ENCODE results near the gene GRID2IP.

Gene GRID2IP

DNA sequence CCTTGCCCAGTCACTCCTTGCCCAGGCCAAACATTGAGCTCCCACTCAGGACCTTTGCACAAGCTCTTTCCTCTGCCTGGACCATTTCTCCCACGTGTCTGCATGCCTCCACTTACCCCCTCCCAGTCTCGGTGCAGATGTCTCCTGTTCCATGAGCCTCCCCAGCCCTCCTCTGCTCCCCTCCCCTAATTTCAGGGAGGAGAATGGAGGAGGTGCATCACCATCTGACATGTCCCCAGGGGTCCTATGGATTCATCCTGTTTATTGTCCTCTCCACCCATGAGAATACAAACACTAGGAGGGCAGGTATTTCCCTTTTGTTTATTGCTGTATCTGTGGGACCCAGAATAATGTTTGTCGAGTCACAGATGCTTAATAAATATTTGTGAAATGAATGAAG is 8.6 kb upstream of the GRID2IP start:
- DNase-seq = no peak

DNA sequence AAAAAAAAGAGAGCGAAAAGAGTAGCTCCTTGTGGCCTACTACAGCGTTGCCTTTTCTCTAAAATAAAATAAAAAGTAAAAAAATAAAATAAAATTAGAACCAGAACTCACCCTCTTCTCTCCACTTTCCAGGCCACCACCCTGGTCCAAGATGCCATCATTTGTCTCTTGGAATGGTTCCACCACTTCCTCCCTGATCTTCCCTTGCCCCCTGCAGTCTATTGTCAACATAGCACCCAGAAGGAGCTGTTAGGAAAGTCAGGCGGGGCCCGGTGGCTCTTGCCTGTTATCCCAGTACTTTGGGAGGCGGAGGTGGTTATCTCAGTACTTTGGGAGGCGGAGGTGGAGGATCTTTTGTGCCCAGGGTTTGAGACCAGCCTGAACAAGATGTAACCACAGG is 7.6 kb upstream of the GRID2IP start:
- no peak for DNase-seq

DNA sequence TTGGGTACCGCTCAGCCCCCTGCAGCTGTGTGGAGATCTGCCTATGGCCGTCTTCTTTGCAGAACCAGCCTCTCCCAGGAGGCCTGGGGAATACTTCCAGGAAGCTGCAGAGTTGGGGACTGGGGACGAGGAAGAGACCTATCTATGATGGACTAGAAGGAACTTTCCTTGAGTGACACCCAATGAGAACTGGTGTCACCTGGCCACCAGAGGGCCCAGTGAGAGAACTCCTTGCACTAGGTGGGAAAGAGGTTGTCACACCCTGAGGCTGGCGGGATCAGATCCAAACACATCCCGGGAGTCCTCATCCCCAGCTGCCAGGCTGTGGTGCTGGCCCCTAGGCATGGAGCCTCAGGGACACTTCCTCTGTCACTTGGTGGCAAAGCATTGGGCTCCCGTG is 4.9 kb upstream of the GRID2IP start:
- no peak for DNase-seq

DNA sequence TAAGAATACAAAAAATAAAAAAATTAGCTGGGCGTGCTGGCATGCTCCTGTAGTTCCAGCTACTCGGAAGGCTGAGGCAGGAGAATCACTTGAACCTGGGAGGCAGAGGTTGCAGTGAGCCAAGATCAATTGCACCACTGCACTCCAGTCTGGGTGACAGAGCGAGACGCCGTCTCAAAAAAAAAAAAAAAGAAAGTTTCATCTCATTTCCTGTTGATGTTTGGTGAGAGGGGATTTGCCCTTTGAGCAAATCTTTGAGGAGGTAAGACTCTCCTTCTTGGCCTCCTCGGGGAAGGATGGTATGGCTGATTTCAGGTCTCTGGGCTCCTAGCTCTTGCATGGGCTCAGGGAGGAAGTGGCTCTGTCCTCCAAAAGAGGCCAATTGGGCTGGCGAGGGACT is 3.6 kb upstream of the GRID2IP start:
- no peak for DNase-seq

DNA sequence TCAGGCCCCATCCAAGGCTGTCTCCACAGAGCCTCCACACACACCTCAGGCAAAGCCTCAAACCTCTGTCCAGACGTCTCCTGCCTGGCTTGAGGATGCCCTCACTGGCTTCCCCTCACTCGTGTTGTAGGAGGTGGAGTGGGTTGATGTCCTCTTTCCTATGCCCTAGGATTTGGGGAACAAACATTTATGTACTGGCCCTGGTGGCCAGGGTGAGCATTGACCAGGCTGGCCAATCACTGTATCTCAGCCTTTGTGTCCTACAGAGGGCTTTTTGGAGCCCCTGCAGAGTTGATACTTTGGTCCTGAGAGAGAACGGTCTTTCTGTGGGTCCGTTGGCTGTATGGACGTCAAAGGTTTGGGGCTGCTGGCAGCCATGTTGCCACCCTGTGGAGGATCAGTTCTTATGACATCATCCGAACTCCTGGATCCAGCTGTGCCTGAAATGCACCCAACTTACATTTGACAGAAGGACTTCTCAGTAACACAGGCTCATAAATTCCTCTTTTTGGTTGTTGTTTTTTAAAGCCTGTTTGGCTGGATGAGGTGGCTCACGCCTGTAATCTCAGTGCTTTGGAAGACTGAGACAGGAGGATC is 2.3 kb upstream of the GRID2IP start:
- no peak for DNase-seq

DNA sequence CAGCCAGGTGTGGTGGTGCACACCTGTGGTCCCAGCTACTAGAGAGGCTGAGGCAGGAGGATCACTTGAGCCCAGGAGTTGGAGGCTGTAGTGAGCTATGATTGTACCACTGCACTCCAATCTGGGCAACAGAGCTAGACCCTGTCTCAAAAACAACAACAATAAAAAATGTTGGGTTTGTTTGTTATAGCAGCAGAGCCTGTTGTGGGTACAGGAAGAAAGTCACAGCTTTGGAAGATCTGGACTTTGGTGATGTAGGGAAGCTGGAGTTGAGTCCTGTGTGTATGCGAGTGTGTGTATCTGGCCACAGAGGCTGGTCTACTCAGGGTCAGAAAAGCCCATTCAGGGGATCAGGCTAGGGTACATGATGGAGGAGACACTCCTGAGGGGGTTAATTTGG is 3.9 kb downstream of the GRID2IP start:
- no peak for DNase-seq

DNA sequence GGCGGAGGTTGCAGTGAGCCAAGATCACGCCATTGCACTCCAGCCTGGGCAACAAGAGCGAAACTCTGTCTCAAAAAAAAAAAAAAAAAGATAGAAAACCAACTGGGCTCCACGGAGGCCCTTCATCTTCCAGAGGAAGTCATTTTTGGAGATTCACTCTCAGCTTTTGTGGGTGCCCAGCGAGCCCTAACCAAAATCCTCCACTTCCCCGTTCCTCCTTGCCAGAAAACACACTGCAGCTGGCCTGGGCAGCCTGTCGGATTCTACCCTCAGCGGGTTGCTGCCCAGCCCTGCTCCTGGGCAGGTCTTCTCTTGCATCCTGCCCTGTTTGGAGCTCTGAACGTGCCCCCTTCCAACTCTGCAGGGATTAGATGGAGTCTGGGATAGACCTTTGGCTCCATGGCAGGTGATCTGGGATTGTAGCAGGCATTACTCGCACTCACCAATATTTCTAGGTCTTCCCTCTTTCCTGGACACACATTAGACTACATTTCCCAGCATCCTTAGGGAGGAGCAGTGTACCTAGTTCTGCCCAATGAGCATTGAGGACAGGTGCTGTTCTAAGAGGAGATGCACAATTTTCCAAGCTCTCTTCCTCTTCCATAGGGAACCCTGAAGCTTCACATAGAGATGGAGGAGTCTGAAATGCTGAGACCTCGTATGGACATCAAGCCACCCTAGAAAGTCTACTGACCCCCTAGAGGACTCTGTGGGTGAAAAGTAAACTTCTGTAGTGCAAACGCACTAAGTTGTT is 4.6 kb downstream of the GRID2IP start:
- no peak for DNase-seq

DNA sequence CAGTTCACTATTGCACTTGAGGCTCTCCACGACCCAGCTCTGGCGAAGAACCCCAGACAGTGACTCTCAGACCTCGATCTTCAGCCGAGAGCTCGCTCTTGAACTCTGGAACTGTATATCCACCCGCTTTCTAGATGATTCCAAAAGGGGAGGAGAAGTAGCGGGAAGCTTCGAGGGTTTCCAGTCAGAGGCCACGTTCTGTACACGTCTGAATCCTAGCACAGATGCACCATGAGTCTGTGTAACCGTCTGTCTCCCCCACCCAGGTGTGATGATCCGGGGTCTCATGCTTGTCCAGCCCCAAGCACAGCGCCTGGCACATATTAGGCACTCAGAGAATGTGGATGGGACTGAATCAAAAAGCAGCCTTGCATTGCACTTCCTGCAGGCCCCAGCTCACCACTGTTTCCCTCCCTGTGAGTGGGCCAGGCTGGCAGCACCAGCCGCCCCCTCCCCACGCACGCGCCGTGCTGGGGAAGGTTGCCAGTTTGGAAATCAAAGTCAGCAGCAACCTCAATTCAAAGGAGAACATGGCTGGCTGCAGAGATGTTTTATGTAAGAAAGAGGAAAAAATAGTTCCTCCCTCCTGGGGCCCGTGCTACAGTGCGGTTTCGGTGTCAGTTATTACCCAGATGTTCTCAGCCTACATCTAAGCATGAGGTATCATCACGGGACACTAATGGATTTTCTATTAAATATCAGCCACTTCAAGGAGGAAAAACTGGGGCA is 5.7 kb downstream of the GRID2IP start:
- no peak for DNase-seq

DNA sequence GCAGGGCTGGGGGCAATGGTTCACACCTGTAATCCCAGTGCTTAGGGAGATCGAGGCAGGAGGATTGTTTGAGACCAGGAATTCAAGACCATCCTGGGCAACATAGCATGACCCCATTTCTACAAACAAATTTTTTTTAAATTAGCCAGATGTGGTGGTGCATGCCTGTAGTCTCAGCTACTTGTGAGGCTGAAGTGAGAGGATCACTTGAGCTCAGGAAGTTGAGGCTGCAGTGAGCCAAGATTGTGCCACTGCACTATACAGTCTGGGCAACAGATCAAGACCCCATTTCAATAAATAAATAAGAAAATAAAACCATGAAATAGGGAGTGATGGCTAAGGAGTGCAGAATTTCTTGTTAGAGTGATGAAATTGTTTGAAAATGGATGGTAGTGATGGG is 8.9 kb downstream of the GRID2IP start:
- no peak for DNase-seq

DNA sequence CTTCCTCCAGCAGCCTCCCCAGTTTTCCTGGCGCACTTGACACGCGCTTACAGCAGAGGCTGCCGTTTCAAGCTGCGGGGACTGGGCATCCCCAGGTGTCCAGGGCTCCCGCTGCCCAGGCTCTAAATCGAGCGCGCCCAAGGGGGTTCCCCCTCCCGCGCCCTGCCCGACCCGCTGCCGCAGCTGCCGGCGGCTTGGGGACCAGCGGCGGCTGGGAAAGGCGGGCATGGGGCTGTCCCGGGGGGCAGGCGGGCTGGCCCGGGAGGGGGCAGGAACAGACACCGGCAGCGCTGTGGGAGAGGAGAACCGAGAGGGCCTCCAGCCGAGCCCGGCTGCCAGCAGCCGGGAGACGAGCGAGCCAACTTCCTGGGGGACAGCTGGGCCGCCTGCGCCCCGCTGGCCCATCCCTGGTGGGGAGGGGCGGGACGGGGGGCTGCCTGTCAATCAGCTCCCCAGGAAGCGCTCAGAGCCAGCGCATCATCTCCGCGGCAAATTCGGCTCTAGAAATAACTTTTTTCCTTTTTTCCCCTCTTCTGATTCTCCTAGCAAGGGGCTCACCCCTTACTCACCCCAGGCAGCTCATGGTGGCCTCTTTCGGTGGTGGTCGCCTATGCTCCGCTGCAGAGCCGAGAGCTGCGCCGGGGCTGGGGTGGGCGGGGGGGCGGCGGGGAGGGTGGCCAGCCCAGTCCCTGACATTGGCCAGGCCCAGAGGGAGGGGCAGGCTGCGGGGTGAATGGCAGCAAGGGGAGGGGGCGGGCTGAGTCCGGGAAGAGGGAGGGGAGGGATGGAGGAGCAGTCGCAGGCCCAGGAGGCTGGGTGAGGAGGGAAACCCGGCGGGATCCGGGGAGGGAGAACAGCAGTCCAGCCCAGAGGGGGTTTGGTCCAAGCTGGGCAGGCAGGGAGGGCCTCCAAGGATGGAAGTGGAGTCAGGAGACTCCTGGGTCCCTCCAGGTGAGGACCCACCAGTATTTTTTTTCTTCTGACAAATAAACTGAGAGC is 14.7 kb downstream of the GRID2IP start:
- DNase-seq = peak; percentile 57

DNA sequence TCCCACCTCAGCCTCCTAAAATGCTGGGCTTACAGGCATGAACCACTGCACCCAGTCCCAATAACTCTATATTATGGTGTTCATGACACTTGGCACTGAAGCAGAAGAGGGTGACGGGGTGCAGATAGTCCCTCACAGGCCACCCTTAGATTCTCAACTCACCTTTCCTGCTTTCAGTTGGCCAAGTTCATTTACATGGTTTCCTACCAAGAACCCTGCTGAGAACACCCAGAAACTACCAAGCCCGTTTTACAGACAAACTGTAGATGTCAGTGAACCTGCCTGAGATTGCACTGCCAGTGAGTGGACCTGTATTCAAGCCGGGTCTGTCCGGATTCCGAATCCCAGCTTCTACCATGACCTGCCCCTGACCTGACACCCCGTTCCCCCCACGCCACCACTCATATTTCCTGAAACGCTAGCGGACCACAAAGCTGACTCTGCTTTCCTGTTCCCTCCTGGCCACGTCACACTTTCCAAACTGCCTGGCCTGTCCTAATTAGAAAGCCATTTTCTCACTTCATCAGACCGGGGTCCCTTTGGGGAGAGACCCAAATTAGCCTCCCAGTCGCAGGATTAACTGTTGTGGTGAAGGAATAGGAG is 17.3 kb downstream of the GRID2IP start:
- DNase-seq = no peak

DNA sequence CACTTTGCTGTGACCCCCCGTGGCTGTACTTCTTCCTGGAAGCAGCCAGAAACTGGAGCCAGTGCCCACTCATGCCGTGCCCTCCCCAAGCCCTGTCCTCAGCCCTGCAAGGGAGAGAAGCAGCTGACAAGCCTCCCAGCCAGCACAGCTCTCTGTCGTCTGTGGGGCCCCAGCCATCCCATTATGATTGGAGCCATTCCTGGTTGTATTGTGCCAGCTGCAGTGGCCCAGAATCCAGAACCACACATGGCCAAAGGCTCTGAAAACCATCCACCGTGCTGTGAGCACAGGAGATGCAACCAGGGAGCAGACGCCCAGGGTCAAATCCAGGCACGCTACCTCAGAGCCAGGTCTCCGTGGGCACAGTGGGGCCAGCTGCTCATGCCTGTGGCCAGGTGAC is 18.7 kb downstream of the GRID2IP start:
- no peak for DNase-seq

DNA sequence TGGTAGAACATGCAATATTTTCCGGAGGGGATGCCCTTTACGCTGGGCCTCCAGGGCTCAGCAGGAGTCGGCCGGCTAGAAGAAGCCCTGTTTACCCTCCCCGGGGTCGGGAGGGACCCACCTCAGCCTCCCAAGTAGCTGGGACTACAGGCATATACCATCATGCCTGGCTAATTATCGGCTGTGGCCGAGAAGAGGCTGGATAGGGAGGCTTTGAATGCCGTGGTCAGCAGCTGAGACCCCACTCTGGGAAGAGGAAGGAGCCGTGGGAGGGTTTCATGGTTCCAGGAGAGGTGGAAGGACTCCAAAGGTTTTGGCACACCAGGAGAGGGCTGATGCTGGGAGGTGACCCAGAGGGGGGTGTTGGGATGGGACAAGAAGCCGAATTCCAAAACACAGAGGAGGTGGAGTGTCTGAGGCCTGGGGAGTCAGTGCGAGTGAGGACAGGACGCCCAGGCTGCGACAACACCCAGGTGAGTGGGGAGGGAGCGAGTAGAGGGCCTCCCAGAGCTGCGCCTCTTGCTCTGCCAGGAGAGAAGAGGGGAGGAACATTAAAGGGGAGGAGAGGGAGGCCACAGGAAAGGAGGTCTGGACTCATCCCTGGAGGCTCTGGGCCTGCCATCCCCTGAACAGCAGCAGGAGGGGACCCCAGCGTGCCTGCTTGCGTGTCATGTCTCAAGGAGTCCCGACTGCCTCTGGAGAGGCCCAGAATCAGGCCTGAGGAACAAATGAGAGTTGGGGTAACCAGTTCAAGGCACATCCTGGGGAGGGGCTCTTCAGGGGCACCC is 19.6 kb downstream of the GRID2IP start:
- no peak for DNase-seq

DNA sequence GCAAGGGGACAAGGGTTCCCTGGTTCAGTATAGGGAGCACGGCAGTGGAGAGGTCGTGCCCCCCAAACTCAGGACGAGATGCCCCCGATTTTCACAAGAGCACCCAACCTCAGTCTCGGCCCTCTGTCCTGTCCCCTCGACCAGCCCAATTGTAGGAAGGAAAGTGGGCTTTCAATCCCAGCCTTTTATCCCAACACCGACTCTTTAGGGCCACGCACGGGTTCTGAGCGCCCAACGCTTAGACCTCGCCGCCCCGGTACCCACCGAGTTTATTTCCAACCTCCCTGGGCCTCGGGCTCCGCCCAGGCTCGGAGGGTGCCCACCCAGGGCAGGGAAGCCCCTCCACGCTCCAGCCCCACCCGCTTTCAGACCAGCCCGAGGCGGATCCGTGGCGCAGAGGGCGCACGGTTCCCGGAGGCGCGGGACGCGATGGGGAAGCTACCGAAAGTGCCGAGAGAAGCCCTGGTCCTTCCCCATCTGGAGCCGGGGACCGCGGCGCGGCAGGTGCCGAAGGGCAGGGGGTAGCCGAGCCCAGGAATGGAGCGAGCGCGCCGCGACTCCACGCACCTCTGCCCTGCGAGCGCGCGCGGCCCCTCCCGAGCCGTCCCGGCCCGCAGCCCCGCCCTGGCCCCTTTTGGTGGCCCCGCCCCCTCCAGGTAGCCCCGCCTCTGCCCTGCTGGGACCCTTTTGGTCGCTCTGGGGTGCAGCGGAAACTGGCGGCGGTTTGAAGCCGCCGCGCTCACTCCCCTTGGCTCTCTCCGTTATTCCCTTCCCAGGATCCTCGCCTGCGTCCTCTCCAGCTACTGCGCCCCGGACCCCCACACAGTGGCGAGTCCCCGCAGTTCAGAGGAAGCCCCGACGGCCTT is 20.4 kb downstream of the GRID2IP start:
- DNase-seq = no peak

DNA sequence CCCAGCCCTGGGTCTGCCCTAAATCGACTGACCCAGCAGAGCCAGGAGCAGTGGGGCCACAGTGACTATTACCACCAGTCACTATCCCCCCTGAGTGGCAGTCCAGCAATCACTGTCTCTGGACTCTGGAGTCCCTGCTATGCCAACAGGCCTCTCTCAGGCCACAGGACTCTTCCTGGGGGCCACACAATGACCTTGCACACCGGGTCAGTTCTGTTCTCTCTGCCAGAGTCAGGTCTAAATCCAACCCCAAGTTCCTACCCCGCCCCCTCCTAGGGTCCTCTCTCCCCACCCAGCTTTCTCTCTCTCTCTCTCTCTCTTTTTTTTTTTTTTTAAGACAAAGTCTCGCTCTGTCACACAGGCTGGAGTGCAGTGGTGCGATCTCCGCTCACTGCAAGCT is 21.6 kb downstream of the GRID2IP start:
- no peak for DNase-seq

DNA sequence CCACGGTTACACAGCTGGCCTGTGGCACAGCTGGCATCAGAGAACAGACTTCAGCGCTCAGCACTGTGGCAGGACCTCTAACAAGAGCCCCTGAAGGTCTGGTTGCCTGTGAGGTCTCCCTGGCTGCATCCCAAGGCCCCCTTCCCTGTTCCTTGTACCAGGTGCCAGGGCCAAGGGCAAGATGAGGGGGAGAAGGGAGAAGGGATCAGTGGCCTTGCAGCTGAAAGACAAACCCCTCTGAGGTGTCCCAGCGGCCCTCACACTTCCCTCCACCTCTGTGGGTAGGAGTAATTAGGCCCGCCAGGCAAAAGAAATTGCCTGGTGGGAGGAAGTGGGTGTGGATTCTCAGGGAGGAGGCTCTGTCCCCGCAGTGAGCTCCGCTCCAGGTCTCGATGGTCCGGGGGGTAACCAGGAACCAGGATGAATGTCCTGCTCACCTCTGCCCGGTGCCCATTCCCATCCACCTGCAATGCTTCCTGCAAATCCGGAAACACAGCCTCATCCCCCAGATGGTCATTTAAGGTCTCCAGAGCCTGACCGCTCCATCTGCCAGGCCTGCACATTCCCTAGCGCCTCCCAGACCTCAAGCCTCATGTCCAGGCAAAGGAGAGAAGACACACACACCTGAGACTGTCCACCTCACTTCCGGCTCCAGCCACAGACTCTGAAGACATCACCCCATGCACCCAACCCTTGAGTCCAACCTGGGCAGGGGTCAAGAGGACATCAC is 22.7 kb downstream of the GRID2IP start:
- DNase-seq = no peak

DNA sequence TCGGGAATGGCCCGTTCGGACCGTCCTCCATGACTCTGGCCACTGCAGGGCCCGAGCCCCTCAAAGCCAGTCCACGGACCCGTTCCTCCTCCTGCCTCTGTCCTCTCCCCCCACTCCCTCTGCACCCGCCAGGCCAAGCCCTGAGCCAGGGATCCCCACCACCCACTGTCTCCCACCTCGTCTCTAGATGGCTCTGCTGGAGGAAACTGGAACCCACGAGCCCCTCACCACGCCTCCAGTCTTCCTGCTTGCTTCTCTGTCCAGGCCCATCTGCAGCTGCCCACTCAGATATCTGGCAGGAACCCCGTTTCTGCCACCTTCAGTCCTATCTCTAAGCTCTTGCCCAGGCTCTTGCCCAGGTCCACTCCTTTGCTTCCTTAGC is 24.3 kb downstream of the GRID2IP start:
- DNase-seq = no peak

DNA sequence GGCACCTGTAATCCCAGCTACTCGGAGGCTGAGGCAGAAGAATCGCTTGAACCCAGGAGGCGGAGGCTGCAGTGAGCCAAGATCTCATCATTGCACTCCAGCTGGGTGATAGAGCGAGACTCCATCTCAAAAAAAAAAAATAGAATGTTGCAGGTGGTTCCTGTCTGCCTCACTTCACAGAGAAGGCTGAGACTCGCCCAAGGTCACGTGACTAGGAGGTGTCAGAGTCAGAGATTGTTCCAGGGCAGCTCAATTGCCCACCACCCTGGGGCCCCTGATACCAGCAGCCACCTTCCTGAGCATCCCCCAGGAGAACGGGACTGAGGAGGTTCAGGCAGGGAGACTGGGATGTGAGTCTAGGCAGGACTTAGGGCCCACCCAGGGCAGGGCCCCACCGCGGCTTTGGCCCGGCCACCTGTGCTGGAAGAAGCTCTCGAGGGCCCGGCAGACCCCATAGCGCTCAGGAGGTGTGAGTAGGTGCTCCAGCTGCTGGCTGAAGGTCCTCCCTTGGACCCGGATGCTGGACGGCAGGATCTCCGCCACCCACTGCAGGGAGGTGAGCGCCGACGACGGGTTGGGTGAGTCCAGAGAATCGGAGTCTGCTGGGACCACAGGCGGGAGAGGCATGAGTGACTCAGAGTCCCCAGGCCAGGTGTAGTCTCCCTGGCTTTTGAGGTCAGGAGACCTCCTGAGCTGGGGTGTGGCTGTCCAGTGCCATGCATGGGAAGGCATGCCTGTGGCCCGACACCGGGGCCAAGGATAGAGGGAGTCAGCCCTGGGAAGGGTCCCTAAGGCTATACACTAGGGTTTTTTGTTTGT is 30.9 kb downstream of the GRID2IP start:
- no peak for DNase-seq

DNA sequence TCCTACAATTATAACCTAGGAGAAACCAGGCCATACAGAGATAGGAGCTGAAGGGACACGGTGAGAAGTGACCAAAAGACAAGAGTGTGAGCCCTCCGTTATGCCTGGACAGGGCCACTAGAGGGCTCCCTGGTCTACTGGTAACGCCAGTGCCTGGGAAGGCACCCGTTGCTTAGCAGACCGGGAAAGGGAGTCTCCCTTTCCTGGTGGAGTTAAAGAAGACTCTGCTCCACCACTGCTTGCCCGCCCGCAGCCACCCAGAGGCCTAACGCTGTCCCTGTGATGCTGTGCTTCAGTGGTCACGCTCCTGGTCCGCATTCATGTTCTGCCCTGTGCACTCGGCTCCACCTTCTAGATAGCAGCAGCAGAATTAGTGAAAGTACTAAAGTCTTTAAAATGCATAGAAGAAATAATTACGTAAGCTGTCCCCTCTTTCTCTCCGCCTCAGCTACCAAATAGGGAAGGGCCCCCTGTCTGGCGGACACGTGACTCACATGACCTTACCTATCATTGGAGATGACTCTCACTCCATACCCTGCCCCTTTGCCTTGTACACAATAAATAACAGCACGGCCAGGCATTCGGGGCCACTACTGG is 34.8 kb downstream of the GRID2IP start:
- peak; percentile 84 for DNase-seq
